SK-N-SH (cell line): ENCODE data around the gene PTPRD. TPM values are rescaled to one million over a fixed set of nuclear protein-coding genes. Genes with fewer than 3 reads are reported as not detected.
A peak's percentile ranks its signal among the peaks of the same experiment; 100 is the strongest.

ENCODE experiments used
- CTCF ChIA-PET: fragments of 300-600, 350-600 bp; formaldehyde crosslinking; extraction: SDS; loops from one replicate; lab custom pipeline; 2021; lab: Yijun Ruan, JAX
- POLR2A ChIA-PET: fragments of 350-600 bp; sonication (Branson Sonifier 250); formaldehyde crosslinking; extraction: SDS; loops from one replicate; lab custom pipeline; 2020; ENCODE audit warnings: antibody characterized with exemption, inconsistent platforms; lab: Yijun Ruan, JAX
- DNase-seq: peaks from one replicate; pipeline ENCODE4 v3.0.0; 2012
- H2AFZ ChIP-seq: fragments of 200-600 bp; sonication (generic); 2 replicates; pipeline ENCODE4 v1.8.1; 2016; ENCODE audit warnings: antibody characterized with exemption, mild to moderate bottlenecking, low read depth
- H3F3A ChIP-seq: fragments of 200-600 bp; sonication (generic); replicated peaks from 2 replicates; pipeline ENCODE3; 2016; ENCODE audit warnings: antibody characterized with exemption, mild to moderate bottlenecking; ENCODE audit not compliant: insufficient read depth
- H3K27ac ChIP-seq, 2 experiments: fragments of 200-500 bp in 1 of 2; fragments of 200-600 bp in 1 of 2; sonication (Bioruptor generic) in 1 of 2; sonication (generic), shearing (Covaris generic) in 1 of 2; 2 replicates each; pipeline versions ENCODE4 v1.5.1 to v1.6.1; 2014 to 2016; ENCODE audit warnings: low read depth in 2 of 2, inconsistent platforms in 1 of 2, low read length in 1 of 2, mild to moderate bottlenecking in 1 of 2, mixed read lengths in 1 of 2
- H3K27me3 ChIP-seq: fragments of 200-600 bp; sonication (generic), shearing (Covaris generic); 2 replicates; pipeline ENCODE4 v1.6.1; 2016; ENCODE audit warnings: mixed run types; ENCODE audit not compliant: insufficient read depth
- H3K36me3 ChIP-seq, 2 experiments: fragments of 200-500 bp in 1 of 2; fragments of 200-600 bp in 1 of 2; sonication (Bioruptor generic) in 1 of 2; sonication (generic) in 1 of 2; replicated peaks in 1 of 2; 2 replicates each; pipeline versions ENCODE3 to v1.5.1; 2014 to 2016; ENCODE audit warnings: low read length in 1 of 2, mild to moderate bottlenecking in 1 of 2; ENCODE audit not compliant: insufficient read depth in 2 of 2, control insufficient read depth in 1 of 2
- H3K4me1 ChIP-seq, 2 experiments: fragments of 200-500 bp in 1 of 2; fragments of 200-600 bp in 1 of 2; sonication (Bioruptor generic) in 1 of 2; sonication (generic), shearing (Covaris generic) in 1 of 2; 2 replicates each; pipeline versions ENCODE4 v1.5.1 to v1.6.1; 2014 to 2016; ENCODE audit warnings: low read depth in 1 of 2, low read length in 1 of 2, mixed run types in 1 of 2; ENCODE audit not compliant: insufficient read depth in 2 of 2, control insufficient read depth in 1 of 2
- H3K4me2 ChIP-seq: fragments of 200-600 bp; sonication (generic), shearing (Covaris generic); 2 replicates; pipeline ENCODE4 v1.6.1; 2017; ENCODE audit warnings: mixed run types
- H3K4me3 ChIP-seq, 2 experiments: fragments of 200-500 bp in 1 of 2; fragments of 200-600 bp in 1 of 2; sonication (Bioruptor generic) in 1 of 2; sonication (generic), shearing (Covaris generic) in 1 of 2; 2 replicates each; pipeline versions ENCODE4 v1.5.1 to v1.8.1; 2014 to 2016; ENCODE audit warnings: low read depth in 2 of 2, inconsistent platforms in 1 of 2, low read length in 1 of 2, mild to moderate bottlenecking in 1 of 2, mixed read lengths in 1 of 2, moderate library complexity in 1 of 2
- H3K79me2 ChIP-seq: fragments of 200-600 bp; sonication (generic); 2 replicates; pipeline ENCODE4 v1.8.1; 2017; ENCODE audit warnings: mild to moderate bottlenecking; ENCODE audit not compliant: insufficient read depth
- H3K9ac ChIP-seq: fragments of 200-600 bp; sonication (generic); 2 replicates; pipeline ENCODE4 v1.6.1; 2017; ENCODE audit warnings: mixed run types
- H3K9me2 ChIP-seq: fragments of 200-600 bp; sonication (generic); 2 replicates; pipeline ENCODE4 v1.6.1; 2017; ENCODE audit warnings: mixed run types
- H3K9me3 ChIP-seq: fragments of 200-600 bp; sonication (generic); 2 replicates; pipeline ENCODE4 v1.6.1; 2017; ENCODE audit warnings: mixed run types, mild to moderate bottlenecking, moderate library complexity
- H4K20me1 ChIP-seq: fragments of 200-600 bp; sonication (generic); 2 replicates; pipeline ENCODE4 v1.6.1; 2017; ENCODE audit warnings: mild to moderate bottlenecking, mixed run types; ENCODE audit not compliant: insufficient read depth
- CHD2 ChIP-seq: fragments of 150-350 bp; IDR thresholded peaks from 2 replicates; pipeline ENCODE4 v1.6.1; 2018; ENCODE audit warnings: low read length; ENCODE audit not compliant: partially characterized antibody
- CTCF ChIP-seq: fragments of 200-600 bp; sonication (generic); IDR thresholded peaks from 2 replicates; pipeline ENCODE4 v1.6.1; 2017; ENCODE audit warnings: antibody characterized with exemption, mild to moderate bottlenecking, moderate library complexity
- ELF1 ChIP-seq: IDR thresholded peaks from 2 replicates; pipeline ENCODE4 v1.4.0; 2012
- EZH2phosphoT487 ChIP-seq: fragments of 200-600 bp; sonication (generic); IDR thresholded peaks from 2 replicates; pipeline ENCODE4 v1.6.1; 2017; ENCODE audit warnings: low read depth, mixed run types, mild to moderate bottlenecking, antibody characterized with exemption, moderate library complexity, borderline replicate concordance
- FOSL2 ChIP-seq: IDR thresholded peaks from 2 replicates; pipeline ENCODE4 v1.4.0; 2012; ENCODE audit warnings: low read depth, mild to moderate bottlenecking, moderate library complexity, borderline replicate concordance
- FOXJ3 ChIP-seq: sonication (generic); formaldehyde crosslinking; IDR thresholded peaks from 2 replicates; pipeline ENCODE4 v1.5.1; 2020; ENCODE audit warnings: mild to moderate bottlenecking, missing genetic modification reagents
- FOXM1 ChIP-seq: IDR thresholded peaks from 2 replicates; pipeline ENCODE4 v1.4.0; 2012; ENCODE audit warnings: low read depth, mild to moderate bottlenecking
- GABPA ChIP-seq: IDR thresholded peaks from 2 replicates; pipeline ENCODE4 v1.4.0; 2012; ENCODE audit warnings: low read depth, mild to moderate bottlenecking
- GATA2 ChIP-seq: sonication (generic); formaldehyde crosslinking; IDR thresholded peaks from 2 replicates; pipeline ENCODE4 v1.5.0; 2020; ENCODE audit warnings: mild to moderate bottlenecking, missing genetic modification reagents
- IRF3 ChIP-seq: fragments of 150-350 bp; IDR thresholded peaks from 2 replicates; pipeline ENCODE4 v1.6.1; 2016; ENCODE audit warnings: mild to moderate bottlenecking, low read depth, low read length
- JUND ChIP-seq: IDR thresholded peaks from 2 replicates; pipeline ENCODE4 v1.4.0; 2012
- MAX ChIP-seq: IDR thresholded peaks from 2 replicates; pipeline ENCODE4 v1.4.0; 2012; ENCODE audit warnings: low read depth
- MXI1 ChIP-seq: IDR thresholded peaks from 2 replicates; pipeline ENCODE4 v1.6.1; 2012; ENCODE audit warnings: mild to moderate bottlenecking, low read depth, low read length, improper control_type of control experiment
- NFIC ChIP-seq: IDR thresholded peaks from 2 replicates; pipeline ENCODE4 v1.4.0; 2012; ENCODE audit warnings: borderline replicate concordance
- NRF1 ChIP-seq: IDR thresholded peaks from 2 replicates; pipeline ENCODE4 v1.6.1; 2012; ENCODE audit warnings: low read depth, mild to moderate bottlenecking, low read length
- POLR2AphosphoS5 ChIP-seq: IDR thresholded peaks from 2 replicates; pipeline ENCODE4 v1.6.1; 2012; ENCODE audit warnings: low read depth, low read length
- RAD21 ChIP-seq: IDR thresholded peaks from 2 replicates; pipeline ENCODE4 v1.6.1; 2012; ENCODE audit warnings: mild to moderate bottlenecking, low read length
- RCOR1 ChIP-seq: fragments of 150-350 bp; IDR thresholded peaks from 2 replicates; pipeline ENCODE4 v1.6.1; 2017; ENCODE audit warnings: antibody characterized with exemption, low read length
- RXRA ChIP-seq: IDR thresholded peaks from 2 replicates; pipeline ENCODE4 v1.4.0; 2012; ENCODE audit warnings: low read depth, mild to moderate bottlenecking, borderline replicate concordance
- SIN3A ChIP-seq: IDR thresholded peaks from 2 replicates; pipeline ENCODE4 v1.6.1; 2012; ENCODE audit warnings: low read depth, mild to moderate bottlenecking, low read length, moderate library complexity, borderline replicate concordance
- SMC3 ChIP-seq: IDR thresholded peaks from 2 replicates; pipeline ENCODE4 v1.6.1; 2012; ENCODE audit warnings: low read depth, low read length, improper control_type of control experiment
- TAF1 ChIP-seq: IDR thresholded peaks from 2 replicates; pipeline ENCODE4 v1.6.1; 2012; ENCODE audit warnings: low read depth, mild to moderate bottlenecking, low read length, moderate library complexity, borderline replicate concordance
- TEAD4 ChIP-seq: IDR thresholded peaks from 2 replicates; pipeline ENCODE4 v1.4.0; 2012; ENCODE audit warnings: mild to moderate bottlenecking, borderline replicate concordance; ENCODE audit not compliant: insufficient read depth
- WGBS: methylation state at CpG from one replicate; pipeline ENCODE4 v1.1.6; 2017; ENCODE audit warnings: low lambda C conversion rate; 5-methylcytosine and 5-hydroxymethylcytosine counted together
- polyA plus RNA-seq, 3 experiments: library from polyadenylated mRNA; depleted of rRNA; stranded (reverse); fragments of >200 nt; gene quantifications; 2 replicates each; pipeline ENCODE4 v1.2.3, GENCODE V29; 2012

Gene PTPRD
- polyA plus RNA-seq, 1 of the 3 experiments (the other 2 are of a cell fraction) = 0.15 TPM

DNA sequence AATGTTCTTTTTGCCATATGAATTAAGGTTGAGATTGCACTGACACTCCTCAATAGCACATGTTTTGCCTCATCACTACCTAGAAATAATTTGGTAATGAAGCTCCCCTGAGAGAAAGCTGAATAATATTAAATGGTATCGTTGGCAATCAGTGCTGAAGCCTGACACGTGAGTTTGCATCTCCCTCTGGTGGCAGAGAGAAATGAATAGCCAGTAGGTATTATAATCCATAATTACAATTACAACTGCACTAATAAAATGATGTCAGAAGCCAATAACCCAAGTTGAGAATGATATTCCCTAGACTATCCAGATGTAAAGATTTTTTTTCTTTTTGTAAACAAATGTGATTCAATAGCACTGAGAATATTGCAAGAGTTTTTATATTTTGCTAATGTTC, 700.3 kb downstream of the PTPRD start:
- no peaks in the 10 kb centered on the region for H3K9me3 ChIP-seq
- WGBS = 2% methylated on average over 2 of the region's 2 CpGs
- POLR2A ChIA-PET = interaction anchor here (1.0 kb wide), 1 partner anchor 306 kb away, joined by 6 read pairs; no protein-coding TSS in a partner anchor

GRCh38 chr9:9905736-9906135, 707.1 kb downstream of the PTPRD start:
- no peak for TF ChIP-seq NFIC
- no peak for TF ChIP-seq SIN3A
- no peak for TF ChIP-seq RCOR1
- TF ChIP-seq MAX = no peak
- no peak for TF ChIP-seq POLR2AphosphoS5
- no peak for TF ChIP-seq EZH2phosphoT487
- no peak for TF ChIP-seq ELF1
- TF ChIP-seq FOXM1 = no peak
- TF ChIP-seq RXRA = no peak
- TF ChIP-seq IRF3 = no peak
- TF ChIP-seq CHD2 = no peak
- no peak for TF ChIP-seq FOSL2
- TF ChIP-seq MXI1 = no peak
- no peak for TF ChIP-seq TAF1
- TF ChIP-seq SMC3 = no peak
- no peak for TF ChIP-seq GATA2
- TF ChIP-seq FOXJ3 (CRISPR knock-in tag) = no peak
- TF ChIP-seq GABPA = no peak
- TF ChIP-seq JUND = no peak
- no peak for TF ChIP-seq TEAD4
- H3K79me2 ChIP-seq = no peaks in the 10 kb centered on the region
- no peaks in the 10 kb centered on the region for H3K9me2 ChIP-seq
- POLR2A ChIA-PET = no interaction called here
- no peak for DNase-seq
- no peak overlapping the region for H3K9ac ChIP-seq
- no peaks in the 10 kb centered on the region for H3K9me3 ChIP-seq
- 8% methylated on average over 3 of the region's 3 CpGs for WGBS
- no peak overlapping the region for H3K27ac ChIP-seq
- CTCF ChIA-PET = interaction anchor here (1.2 kb wide), 1 partner anchor 37 kb away, joined by 5 read pairs; no protein-coding TSS in a partner anchor
- no peak overlapping the region for H3K4me2 ChIP-seq
- H4K20me1 ChIP-seq = no peaks in the 10 kb centered on the region
- H3K4me1 ChIP-seq = no peaks in the 10 kb centered on the region; a peak in 1 of 4 replicates
- no peak overlapping the region for H3K4me3 ChIP-seq
- H3K27me3 ChIP-seq = no peaks in the 10 kb centered on the region
- H3K36me3 ChIP-seq = no peaks in the 10 kb centered on the region
- no peaks in the 10 kb centered on the region for H3F3A ChIP-seq
- no peak overlapping the region for H2AFZ ChIP-seq

More for the DNA sequence above, 700.3 kb downstream of the PTPRD start:
- no peak overlapping the region for H3K4me2 ChIP-seq
- no peak overlapping the region for H3K9ac ChIP-seq
- H3K79me2 ChIP-seq = no peaks in the 10 kb centered on the region
- H4K20me1 ChIP-seq = no peaks in the 10 kb centered on the region
- H3K36me3 ChIP-seq = no peaks in the 10 kb centered on the region
- no peaks in the 10 kb centered on the region for H3K27me3 ChIP-seq
- H3K27ac ChIP-seq = no peak overlapping the region
- H3K4me1 ChIP-seq = no peaks in the 10 kb centered on the region
- no peaks in the 10 kb centered on the region for H3F3A ChIP-seq
- TF ChIP-seq MAX = no peak
- peak; percentile 67 for TF ChIP-seq RAD21
- TF ChIP-seq NRF1 = no peak
- TF ChIP-seq CTCF = peak; percentile 45
- TF ChIP-seq SMC3 = 0 out of 2 replicates have a peak, but pooled peaks have one; percentile 13
- CTCF ChIA-PET = interaction anchor here (0.6 to 1.6 kb wide), 7 partner anchors 15 to 1235 kb away, joined by 3 to 22 read pairs (median 4); no protein-coding TSS in a partner anchor
- peak; percentile 5 for DNase-seq
- H3K4me3 ChIP-seq = no peak overlapping the region
- H3K9me2 ChIP-seq = no peaks in the 10 kb centered on the region
- H2AFZ ChIP-seq = no peak overlapping the region
